Stomach (tissue), 4 donors: Measurements from ENCODE around the gene TBCD.

Experiments
- CTCF ChIP-seq, 7 experiments: fragments of 450-650 bp in 4 of 7; fragments of 200-600 bp in 3 of 7; sonication (generic) in 3 of 7; IDR thresholded peaks; one replicate each; pipeline ENCODE4 v1.5.1; 2016 to 2019; ENCODE audit warnings: antibody characterized with exemption in 7 of 7, control low read depth in 2 of 7, mild to moderate bottlenecking in 1 of 7
- EP300 ChIP-seq: sonication (generic); formaldehyde crosslinking; IDR thresholded peaks from one replicate; pipeline ENCODE4 v1.6.1; 2017; ENCODE audit warnings: antibody characterized with exemption

GRCh38 chr17:82787081-82787848 is 35.4 kb downstream of the TBCD start:
- TF ChIP-seq EP300: no peak
- no peak for TF ChIP-seq CTCF (IDR thresholded peaks at IDR 0.05)
